ENCODE measurements around the gene THAP8.

- TF ChIP-seq CEBPB (IDR thresholded peaks at IDR 0.05; ENCODE audit: low read depth, low read length), result no peak
- no peak for TF ChIP-seq CTCF (conservative IDR thresholded peaks at IDR 0.05; ENCODE audit: low read depth, low read length)
These were observed 34.9 kb downstream of the THAP8 start for GRCh38 chr19:36019061-36019670.
